H9 (cell line): Measurements from ENCODE around the gene TRIM2. TPM values are rescaled to one million over a fixed set of nuclear protein-coding genes. Genes with fewer than 3 reads are reported as not detected.

ENCODE experiments used
- DNase-seq: peaks from one replicate; pipeline ENCODE4 v3.0.0-alpha.2; 2017
- H2AFZ ChIP-seq: one replicate; pipeline ENCODE4 v1.6.1; 2013; ENCODE audit warnings: mild to moderate bottlenecking, low read length, control low read depth, moderate library complexity
- H2AK5ac ChIP-seq: 2 replicates; pipeline ENCODE4 v1.6.1; 2013; ENCODE audit warnings: low read length, control low read depth, mixed read lengths; ENCODE audit not compliant: insufficient read length
- H2BK120ac ChIP-seq: one replicate; pipeline ENCODE4 v1.6.1; 2013; ENCODE audit warnings: low read depth, mild to moderate bottlenecking, low read length, control low read depth, inconsistent platforms; ENCODE audit not compliant: poor library complexity, severe bottlenecking
- H2BK12ac ChIP-seq: 2 replicates; pipeline ENCODE4 v1.6.1; 2013; ENCODE audit warnings: low read length, control low read depth, mixed read lengths, low read depth; ENCODE audit not compliant: insufficient read length
- H2BK15ac ChIP-seq: 2 replicates; pipeline ENCODE4 v1.6.1; 2013; ENCODE audit warnings: low read depth, low read length, control low read depth
- H2BK20ac ChIP-seq: one replicate; pipeline ENCODE4 v1.6.1; 2013; ENCODE audit warnings: low read depth, mild to moderate bottlenecking, low read length, control low read depth, inconsistent platforms; ENCODE audit not compliant: poor library complexity, severe bottlenecking
- H2BK5ac ChIP-seq: 2 replicates; pipeline ENCODE4 v1.6.1; 2013; ENCODE audit warnings: low read length, control low read depth, mixed read lengths; ENCODE audit not compliant: insufficient read length
- H3K14ac ChIP-seq: 2 replicates; pipeline ENCODE4 v1.6.1; 2013; ENCODE audit warnings: low read length, control low read depth; ENCODE audit not compliant: insufficient read depth
- H3K18ac ChIP-seq: 2 replicates; pipeline ENCODE4 v1.6.1; 2013; ENCODE audit warnings: low read depth, mild to moderate bottlenecking, mixed read lengths, low read length, control low read depth; ENCODE audit not compliant: insufficient read length
- H3K23ac ChIP-seq: 2 replicates; pipeline ENCODE4 v1.6.1; 2013; ENCODE audit warnings: low read length, control low read depth, mixed read lengths, low read depth; ENCODE audit not compliant: insufficient read length
- H3K23me2 ChIP-seq: 2 replicates; pipeline ENCODE4 v1.6.1; 2013; ENCODE audit warnings: low read depth, mild to moderate bottlenecking, mixed read lengths, low read length, control low read depth; ENCODE audit not compliant: insufficient read length, poor library complexity, severe bottlenecking
- H3K27ac ChIP-seq: 2 replicates; pipeline ENCODE4 v1.5.1; 2013; ENCODE audit warnings: low read length, control low read depth, mixed read lengths, low read depth; ENCODE audit not compliant: insufficient read length
- H3K27me3 ChIP-seq: 2 replicates; pipeline ENCODE4 v1.6.1; 2013; ENCODE audit warnings: low read length, control low read depth, inconsistent platforms; ENCODE audit not compliant: insufficient read depth
- H3K4ac ChIP-seq: 2 replicates; pipeline ENCODE4 v1.6.1; 2013; ENCODE audit warnings: low read depth, mild to moderate bottlenecking, control low read depth, inconsistent platforms, low read length, moderate library complexity
- H3K4me1 ChIP-seq: 2 replicates; pipeline ENCODE4 v1.6.1; 2013; ENCODE audit warnings: low read length, control low read depth, inconsistent platforms; ENCODE audit not compliant: insufficient read depth
- H3K4me2 ChIP-seq: 2 replicates; pipeline ENCODE4 v1.6.1; 2013; ENCODE audit warnings: low read length, control low read depth, mixed read lengths; ENCODE audit not compliant: insufficient read length, insufficient read depth
- H3K56ac ChIP-seq: 2 replicates; pipeline ENCODE4 v1.6.1; 2013; ENCODE audit warnings: low read depth, mild to moderate bottlenecking, mixed read lengths, low read length, control low read depth; ENCODE audit not compliant: insufficient read length
- H3K79me1 ChIP-seq: 2 replicates; pipeline ENCODE4 v1.6.1; 2013; ENCODE audit warnings: low read depth, mild to moderate bottlenecking, moderate library complexity, low read length, control low read depth, inconsistent platforms; ENCODE audit not compliant: insufficient read depth, poor library complexity, severe bottlenecking
- H3K79me2 ChIP-seq: 2 replicates; pipeline ENCODE4 v1.6.1; 2013; ENCODE audit warnings: low read length, control low read depth, inconsistent platforms; ENCODE audit not compliant: insufficient read depth
- H3K9ac ChIP-seq: 2 replicates; pipeline ENCODE4 v1.6.1; 2013; ENCODE audit warnings: low read length, control low read depth, mixed read lengths; ENCODE audit not compliant: insufficient read length; ENCODE audit errors: extremely low read depth
- H3K9me3 ChIP-seq: one replicate; pipeline ENCODE4 v1.6.1; 2013; ENCODE audit warnings: low read depth, low read length, inconsistent platforms; ENCODE audit not compliant: control insufficient read depth
- H3T11ph ChIP-seq: one replicate; pipeline ENCODE4 v1.6.1; 2013; ENCODE audit warnings: mild to moderate bottlenecking, low read length, control low read depth, inconsistent platforms
- H4K20me1 ChIP-seq: one replicate; pipeline ENCODE4 v1.6.1; 2013; ENCODE audit not compliant: control insufficient read depth, insufficient read length, insufficient read depth
- H4K5ac ChIP-seq: 2 replicates; pipeline ENCODE4 v1.6.1; 2013; ENCODE audit warnings: low read depth, mild to moderate bottlenecking, mixed read lengths, low read length, control low read depth; ENCODE audit not compliant: insufficient read length
- H4K8ac ChIP-seq: replicated peaks from 2 replicates; pipeline ENCODE4 v1.6.1; 2013; ENCODE audit warnings: low read length, control low read depth, mixed read lengths, low read depth; ENCODE audit not compliant: insufficient read length
- H4K91ac ChIP-seq: 2 replicates; pipeline ENCODE4 v1.6.1; 2013; ENCODE audit warnings: low read depth, mild to moderate bottlenecking, moderate library complexity, mixed read lengths, low read length, control low read depth; ENCODE audit not compliant: insufficient read length
- H3K27ac Mint-ChIP-seq, 3 experiments: 2 replicates in 2 of 3; 3 replicates in 1 of 3; pipeline ENCODE4 v1.8.0; 2020 to 2021; ENCODE audit warnings: mixed read lengths in 3 of 3, mild to moderate bottlenecking in 1 of 3, moderate library complexity in 1 of 3
- H3K27me3 Mint-ChIP-seq: 2 replicates; pipeline ENCODE4 v1.8.0; 2021; ENCODE audit warnings: low read depth, mild to moderate bottlenecking, moderate library complexity, mixed read lengths
- H3K36me3 Mint-ChIP-seq, 3 experiments: 2 replicates in 2 of 3; 3 replicates in 1 of 3; pipeline ENCODE4 v1.8.0; 2020 to 2021; ENCODE audit warnings: low read depth in 3 of 3, mixed read lengths in 3 of 3; ENCODE audit not compliant: insufficient read depth in 1 of 3
- H3K4me1 Mint-ChIP-seq, 2 experiments: 2 replicates each; pipeline ENCODE4 v1.8.0; 2020; ENCODE audit warnings: mixed read lengths in 2 of 2
- H3K4me3 Mint-ChIP-seq, 2 experiments: 2 replicates in 1 of 2; 3 replicates in 1 of 2; pipeline ENCODE4 v1.8.0; 2020 to 2021; ENCODE audit warnings: mild to moderate bottlenecking in 2 of 2, mixed read lengths in 2 of 2, moderate library complexity in 1 of 2
- H3K9me3 Mint-ChIP-seq, 2 experiments: 2 replicates in 1 of 2; 3 replicates in 1 of 2; pipeline ENCODE4 v1.8.0; 2020; ENCODE audit warnings: mild to moderate bottlenecking in 2 of 2, mixed read lengths in 2 of 2, moderate library complexity in 1 of 2
- WGBS: extraction: QIAGEN DNeasy Blood & Tissue Kit; methylation state at CpG from one replicate; pipeline ENCODE4 v1.1.7; 2013; ENCODE audit warnings: missing lambda C conversion rate, low lambda C conversion rate, mixed read lengths; ENCODE audit not compliant: insufficient read length; ENCODE audit errors: extremely low coverage; 5-methylcytosine and 5-hydroxymethylcytosine counted together
- total RNA-seq: library from RNA; stranded (reverse); gene quantifications from 2 replicates; pipeline ENCODE4 v1.2.1, GENCODE V29; 2021
- TF ChIP-seq, protein P1 (sequence below): fragments of 200-600 bp; sonication (generic); conservative IDR thresholded peaks from 3 replicates; pipeline ENCODE4 v1.8.0; 2021; ENCODE audit warnings: antibody characterized with exemption, mild to moderate bottlenecking

Gene TRIM2
- total RNA-seq, 1 experiment from 2014 or later: 28.9 TPM

DNA sequence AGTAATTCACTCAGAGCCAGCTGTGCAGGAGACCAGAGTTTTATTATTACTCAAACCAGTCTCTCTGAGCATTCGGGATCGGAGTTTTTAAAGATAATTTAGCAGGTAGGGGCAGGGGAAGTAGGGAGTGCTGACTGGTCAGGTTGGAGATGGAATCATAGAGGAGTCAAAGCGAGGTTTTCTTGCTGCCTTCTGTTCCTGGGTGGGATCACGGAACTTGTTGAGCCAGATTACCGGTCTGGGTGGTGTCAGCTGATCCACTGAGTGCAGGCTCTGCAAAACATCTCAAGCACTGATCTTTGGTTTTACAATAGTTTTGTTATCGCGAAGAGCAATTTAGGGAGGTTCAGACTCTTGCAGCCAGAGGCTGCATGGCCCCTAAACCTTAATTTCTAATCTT is 63.6 kb downstream of the TRIM2 start:
- Mint-ChIP-seq H3K4me3 (peak overlapping the region in 1 of 2 experiments; percentile 16; a peak in 2 of 5 replicates), H3K4me1 (peaks cover 39 to 42% of the 10 kb centered on the region in 2 experiments), H3K27me3 (no peaks in the 10 kb centered on the region; the same call in 1 of the 2 replicates), H3K36me3 (peaks cover 5 to 21% (median 10%) of the 10 kb centered on the region in 3 experiments; a peak in 6 of 7 replicates), H3K9me3 (no peaks in the 10 kb centered on the region), H3K27ac (peak overlapping the region; percentile 29 to 86 (median 58))
- no peaks in the 10 kb centered on the region for H3K9me3 ChIP-seq
- H2BK12ac ChIP-seq: no peak overlapping the region
- H2BK15ac ChIP-seq: no peak overlapping the region
- no peak overlapping the region for H2BK5ac ChIP-seq
- H3K18ac ChIP-seq: no peak overlapping the region
- H2AFZ ChIP-seq: no peak overlapping the region
- no peak overlapping the region for H2BK20ac ChIP-seq
- no peaks in the 10 kb centered on the region for H3K27me3 ChIP-seq
- H3K27ac ChIP-seq: no peak overlapping the region
- DNase-seq: no peak
- H3K56ac ChIP-seq: no peak overlapping the region
- no peak overlapping the region for H3K14ac ChIP-seq
- H3K4me2 ChIP-seq: no peak overlapping the region
- no peaks in the 10 kb centered on the region for H3K23me2 ChIP-seq
- H3K23ac ChIP-seq: no peak overlapping the region
- no peaks in the 10 kb centered on the region for H4K20me1 ChIP-seq
- H3K79me1 ChIP-seq: peaks cover 6% of the 10 kb centered on the region
- no CpG with 5 or more reads among the region's 7 CpGs for WGBS
- H3K4me1 ChIP-seq: 0 out of 2 replicates have a peak, but pooled peaks cover 3% of the 10 kb centered on the region
- H2BK120ac ChIP-seq: no peak overlapping the region
- TF ChIP-seq, protein P1, sequence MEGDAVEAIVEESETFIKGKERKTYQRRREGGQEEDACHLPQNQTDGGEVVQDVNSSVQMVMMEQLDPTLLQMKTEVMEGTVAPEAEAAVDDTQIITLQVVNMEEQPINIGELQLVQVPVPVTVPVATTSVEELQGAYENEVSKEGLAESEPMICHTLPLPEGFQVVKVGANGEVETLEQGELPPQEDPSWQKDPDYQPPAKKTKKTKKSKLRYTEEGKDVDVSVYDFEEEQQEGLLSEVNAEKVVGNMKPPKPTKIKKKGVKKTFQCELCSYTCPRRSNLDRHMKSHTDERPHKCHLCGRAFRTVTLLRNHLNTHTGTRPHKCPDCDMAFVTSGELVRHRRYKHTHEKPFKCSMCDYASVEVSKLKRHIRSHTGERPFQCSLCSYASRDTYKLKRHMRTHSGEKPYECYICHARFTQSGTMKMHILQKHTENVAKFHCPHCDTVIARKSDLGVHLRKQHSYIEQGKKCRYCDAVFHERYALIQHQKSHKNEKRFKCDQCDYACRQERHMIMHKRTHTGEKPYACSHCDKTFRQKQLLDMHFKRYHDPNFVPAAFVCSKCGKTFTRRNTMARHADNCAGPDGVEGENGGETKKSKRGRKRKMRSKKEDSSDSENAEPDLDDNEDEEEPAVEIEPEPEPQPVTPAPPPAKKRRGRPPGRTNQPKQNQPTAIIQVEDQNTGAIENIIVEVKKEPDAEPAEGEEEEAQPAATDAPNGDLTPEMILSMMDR: no peak
- H4K8ac ChIP-seq: no peak overlapping the region
- H3K4ac ChIP-seq: no peak overlapping the region
- H4K91ac ChIP-seq: no peak overlapping the region
- no peak overlapping the region for H2AK5ac ChIP-seq
- H3T11ph ChIP-seq: no peak overlapping the region
- no peak overlapping the region for H4K5ac ChIP-seq
- no peak overlapping the region for H3K9ac ChIP-seq
- 0 out of 2 replicates have a peak, but pooled peaks cover 2% of the 10 kb centered on the region for H3K79me2 ChIP-seq
